LNCaP clone FGC (cell line): Measurements from ENCODE around the gene GAPT.

Experiments used
- DNase-seq: peaks from one replicate; pipeline ENCODE4 v3.0.0-alpha.2; 2011; ENCODE audit warnings: low read depth
- H3K4me3 ChIP-seq: 2 replicates; pipeline ENCODE4 v1.5.1; 2011; ENCODE audit warnings: mild to moderate bottlenecking, low read depth, low read length, control low read depth
- CTCF ChIP-seq: IDR thresholded peaks from 2 replicates; pipeline ENCODE4 v1.5.1; 2012; ENCODE audit warnings: mild to moderate bottlenecking; ENCODE audit not compliant: control insufficient read depth, insufficient read depth; ENCODE audit errors: extremely low read depth

Gene GAPT

DNA sequence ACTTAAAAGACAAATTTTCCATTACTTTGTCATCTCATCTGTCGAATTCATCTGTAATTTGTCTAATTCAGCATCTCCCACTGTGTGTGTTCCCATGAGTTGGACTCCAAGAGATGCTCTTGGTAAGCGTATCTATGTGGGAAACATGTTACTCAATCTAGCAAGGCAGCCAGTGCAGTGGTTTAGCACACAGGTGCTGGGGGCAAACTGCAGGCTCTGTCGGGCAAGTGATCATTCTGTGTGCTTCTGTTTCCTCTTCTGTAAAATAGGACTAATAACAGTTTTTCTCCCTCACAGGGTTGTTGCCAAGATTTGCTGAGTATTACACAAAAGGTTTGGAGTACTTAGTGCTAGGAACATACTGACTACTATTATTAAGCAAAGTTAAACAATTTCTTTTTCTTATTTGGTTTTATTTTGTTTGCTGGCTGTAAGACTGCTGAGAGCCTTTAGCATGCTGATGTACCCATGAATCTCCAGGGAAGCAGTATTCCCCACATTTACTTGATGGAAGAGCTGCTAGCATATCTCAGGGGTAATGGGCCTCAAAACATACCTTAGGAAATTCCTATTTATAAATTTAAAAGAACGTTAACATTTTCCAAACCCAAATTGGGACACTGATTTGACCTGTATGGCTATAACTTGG lies 709 bp upstream of the GAPT start:
- no peak for TF ChIP-seq CTCF
- DNase-seq = no peak
- H3K4me3 ChIP-seq = no peak overlapping the region

DNA sequence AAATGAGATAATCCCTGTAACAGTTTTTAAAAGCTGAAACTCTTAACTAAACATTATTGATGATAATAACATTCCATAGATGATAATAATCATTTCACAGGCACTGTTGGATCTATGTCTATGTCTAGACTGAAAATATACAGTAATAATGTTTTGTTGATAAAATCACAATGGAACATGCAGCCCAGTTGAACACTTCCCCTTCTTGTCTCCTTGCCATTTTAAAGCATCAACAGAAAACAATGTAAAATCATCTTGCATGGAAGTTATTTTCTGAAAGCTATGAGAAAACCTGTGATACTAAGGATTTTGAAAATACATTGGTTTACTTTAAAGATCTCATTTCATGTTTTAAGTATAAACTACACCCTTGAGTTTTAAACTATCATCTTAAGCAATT lies 1.9 kb downstream of the GAPT start:
- DNase-seq = no peak
- no peak for TF ChIP-seq CTCF
- H3K4me3 ChIP-seq = no peak overlapping the region

GRCh38 chr5:58496488-58496887 lies 5.3 kb downstream of the GAPT start:
- TF ChIP-seq CTCF = peak; percentile 42; the same call in 1 of the 2 replicates
- no peak overlapping the region for H3K4me3 ChIP-seq
- no peak for DNase-seq

DNA sequence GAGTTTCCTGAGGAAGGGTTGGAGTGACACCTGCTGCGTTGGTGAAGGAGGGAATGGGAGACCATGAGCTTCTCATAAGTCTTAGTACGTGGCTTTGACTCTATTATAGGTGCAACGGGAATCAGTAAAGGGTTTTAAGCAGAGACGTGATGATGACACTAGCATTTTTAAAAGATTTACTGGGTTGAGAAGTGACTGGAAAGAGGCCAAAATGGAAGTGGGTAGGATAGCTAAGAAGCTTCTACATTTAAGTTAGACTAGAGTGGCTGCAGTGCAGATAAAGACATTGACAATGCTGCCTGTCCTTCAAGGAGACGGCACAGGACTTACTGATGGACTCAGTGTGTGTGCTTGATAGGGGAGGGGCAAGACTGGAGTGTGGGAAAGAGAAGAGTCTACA lies 6.2 kb downstream of the GAPT start:
- DNase-seq = no peak
- no peak overlapping the region for H3K4me3 ChIP-seq
- no peak for TF ChIP-seq CTCF

GRCh38 chr5:58497921-58498320 lies 6.7 kb downstream of the GAPT start:
- TF ChIP-seq CTCF = no peak
- no peak for DNase-seq

DNA sequence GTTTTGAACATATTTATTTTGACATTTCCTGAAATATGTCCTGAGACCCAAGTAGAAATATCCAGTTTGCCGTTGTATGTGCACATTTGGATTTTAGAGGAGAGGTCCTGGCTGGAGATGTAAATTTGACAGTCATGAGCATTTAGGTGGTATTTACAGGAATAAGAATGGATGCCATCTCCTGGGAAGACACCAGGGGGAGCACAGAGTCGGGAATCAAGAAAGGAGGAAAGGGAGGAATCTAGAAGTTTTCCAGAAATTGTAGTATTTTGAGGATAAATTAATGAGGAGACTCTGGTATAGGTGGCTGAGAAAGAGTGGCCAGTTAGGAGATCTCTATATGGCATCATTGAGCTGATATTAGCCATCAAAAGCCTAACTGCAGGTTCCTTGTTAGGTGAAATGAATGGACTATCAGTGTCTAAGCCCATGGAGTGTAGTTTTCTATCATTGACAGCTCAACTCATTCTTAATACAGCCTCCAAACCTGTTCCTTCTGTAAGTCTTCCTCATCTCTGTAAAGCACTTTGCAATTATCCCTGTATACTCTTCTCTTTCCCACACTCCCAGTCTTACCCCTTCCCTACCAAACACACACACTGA lies 7.2 kb downstream of the GAPT start:
- DNase-seq = no peak
- peak; percentile 94 for TF ChIP-seq CTCF
- no peak overlapping the region for H3K4me3 ChIP-seq

More at GRCh38 chr5:58497921-58498320, 6.7 kb downstream of the GAPT start:
- no peak overlapping the region for H3K4me3 ChIP-seq

DNA sequence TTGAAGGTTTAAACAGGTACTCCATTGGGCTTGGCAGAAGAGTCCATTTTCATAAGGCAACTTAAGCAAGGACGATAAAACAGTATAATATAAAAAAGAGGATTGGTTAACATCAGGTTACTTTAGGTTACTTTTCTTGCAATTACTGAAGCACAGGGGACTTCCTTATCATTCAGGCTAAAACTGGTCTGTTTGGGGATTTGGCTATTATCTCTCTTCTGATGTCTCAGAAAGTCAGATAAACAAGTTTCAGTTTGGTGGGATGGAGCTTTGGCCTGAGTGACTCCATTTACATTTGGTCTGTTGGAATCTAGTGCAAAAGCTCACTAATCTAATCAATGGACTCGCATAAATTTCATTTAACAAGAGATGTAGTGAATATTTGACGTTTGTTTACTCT lies 8.0 kb downstream of the GAPT start:
- TF ChIP-seq CTCF = no peak
- no peak overlapping the region for H3K4me3 ChIP-seq
- DNase-seq = no peak
